ENCODE data around the gene TRNT1. TPM values are rescaled to one million over a fixed set of nuclear protein-coding genes. Genes with fewer than 3 reads are reported as not detected.

The TRNT1 gene
- total RNA-seq, 1 donor: 32.4 TPM

DNA sequence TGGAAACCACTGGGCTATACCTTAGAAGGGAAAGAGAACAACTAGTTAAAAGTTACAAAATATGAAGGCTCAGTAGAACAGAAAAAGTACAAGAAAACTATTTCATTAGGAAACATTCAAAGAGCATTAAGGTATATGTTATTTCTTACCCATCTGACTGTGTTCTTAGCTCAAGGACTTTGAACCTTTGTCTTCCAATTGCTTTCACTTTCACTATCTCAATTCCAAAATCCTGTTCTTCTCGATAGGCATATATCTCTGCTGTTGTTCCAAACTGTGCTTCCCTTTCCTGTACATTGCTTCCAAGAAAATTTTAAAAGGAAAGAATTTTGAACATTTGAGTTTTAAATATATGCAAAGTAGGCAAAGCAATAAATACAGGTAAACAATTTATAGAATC, 45.9 kb downstream of the TRNT1 start:
- TF ChIP-seq, protein P1, sequence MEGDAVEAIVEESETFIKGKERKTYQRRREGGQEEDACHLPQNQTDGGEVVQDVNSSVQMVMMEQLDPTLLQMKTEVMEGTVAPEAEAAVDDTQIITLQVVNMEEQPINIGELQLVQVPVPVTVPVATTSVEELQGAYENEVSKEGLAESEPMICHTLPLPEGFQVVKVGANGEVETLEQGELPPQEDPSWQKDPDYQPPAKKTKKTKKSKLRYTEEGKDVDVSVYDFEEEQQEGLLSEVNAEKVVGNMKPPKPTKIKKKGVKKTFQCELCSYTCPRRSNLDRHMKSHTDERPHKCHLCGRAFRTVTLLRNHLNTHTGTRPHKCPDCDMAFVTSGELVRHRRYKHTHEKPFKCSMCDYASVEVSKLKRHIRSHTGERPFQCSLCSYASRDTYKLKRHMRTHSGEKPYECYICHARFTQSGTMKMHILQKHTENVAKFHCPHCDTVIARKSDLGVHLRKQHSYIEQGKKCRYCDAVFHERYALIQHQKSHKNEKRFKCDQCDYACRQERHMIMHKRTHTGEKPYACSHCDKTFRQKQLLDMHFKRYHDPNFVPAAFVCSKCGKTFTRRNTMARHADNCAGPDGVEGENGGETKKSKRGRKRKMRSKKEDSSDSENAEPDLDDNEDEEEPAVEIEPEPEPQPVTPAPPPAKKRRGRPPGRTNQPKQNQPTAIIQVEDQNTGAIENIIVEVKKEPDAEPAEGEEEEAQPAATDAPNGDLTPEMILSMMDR (IDR thresholded peaks at IDR 0.05; ENCODE audit: insufficient read depth, low read depth, low read length): no peak
- H3K4me3 ChIP-seq (ENCODE audit: low read depth, low read length): no peak overlapping the region
- DNase-seq (ENCODE audit: low read depth): no peak

DNA sequence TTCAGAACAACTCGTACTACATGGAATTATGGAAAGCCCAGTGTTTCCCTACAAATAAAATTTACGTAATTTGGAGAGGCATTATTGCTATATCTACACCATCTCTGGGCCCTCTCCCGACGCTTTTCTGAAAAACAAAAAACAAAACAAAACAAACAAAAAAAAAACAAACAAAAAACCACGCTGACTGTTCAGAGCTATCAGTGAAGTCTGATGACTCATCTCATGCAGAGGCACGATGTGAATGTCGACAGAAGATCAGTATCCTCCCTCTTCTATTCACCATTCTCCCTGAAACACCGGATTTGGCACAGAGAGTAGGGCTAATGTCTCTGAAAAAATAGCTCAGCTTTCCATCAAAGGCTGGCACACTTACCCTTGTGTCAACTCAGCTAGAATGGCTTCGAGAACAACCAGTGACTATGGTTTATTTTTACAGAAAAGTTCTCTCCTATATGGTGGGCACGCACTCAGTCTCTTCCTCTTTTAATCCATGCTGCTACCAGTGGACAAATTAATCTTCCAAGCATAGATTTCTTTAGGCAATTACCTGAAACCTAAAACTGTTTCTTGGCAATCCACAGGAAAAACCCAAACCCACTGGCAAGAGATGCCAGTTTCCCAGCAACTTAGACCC, 51.2 kb downstream of the TRNT1 start:
- TF ChIP-seq, protein P1 (IDR thresholded peaks at IDR 0.05; ENCODE audit: insufficient read depth, low read depth, low read length): no peak
- H3K4me3 ChIP-seq (ENCODE audit: low read depth, low read length): peak overlapping the region; percentile 97
- peak; percentile 31 for DNase-seq (ENCODE audit: low read depth)

DNA sequence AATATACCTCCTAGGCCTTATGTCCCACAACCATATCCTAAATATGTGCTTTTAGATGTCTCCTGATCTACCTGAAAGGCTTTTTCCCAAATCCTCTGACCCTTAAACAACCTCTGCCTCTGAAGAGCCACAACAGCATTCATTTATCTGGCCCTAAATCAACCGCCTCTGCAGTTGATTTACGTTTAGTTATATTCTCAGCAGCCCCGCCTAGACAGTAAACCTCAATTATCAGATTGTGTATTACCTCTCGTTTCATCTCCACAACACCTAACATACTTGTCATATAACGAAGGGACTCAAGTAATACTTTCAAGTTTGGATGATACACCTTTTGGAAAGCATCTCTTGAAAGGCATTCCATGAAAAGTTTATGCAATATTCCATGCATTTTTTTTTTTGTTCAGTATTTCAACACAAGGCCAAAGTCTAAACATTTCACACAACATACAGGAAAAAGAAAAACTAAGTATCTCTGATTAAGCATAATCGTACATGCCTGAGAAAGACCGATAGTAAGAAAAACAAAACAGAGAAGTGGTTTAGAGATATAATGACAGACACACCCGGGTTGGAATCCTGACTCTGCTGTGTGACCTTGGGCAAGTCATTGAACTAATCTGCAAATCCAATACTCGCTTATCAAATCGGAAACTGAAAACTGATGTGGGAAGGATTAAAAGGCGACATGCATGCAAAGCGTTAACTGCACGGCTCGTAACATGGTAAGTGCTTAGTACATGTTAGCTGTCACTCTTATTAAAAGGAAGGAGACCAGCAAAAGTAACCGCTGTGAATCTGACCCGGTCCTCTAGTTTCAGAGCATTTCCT, 52.0 kb downstream of the TRNT1 start:
- TF ChIP-seq, protein P1 (IDR thresholded peaks at IDR 0.05; ENCODE audit: insufficient read depth, low read depth, low read length): no peak
- no peak for DNase-seq (ENCODE audit: low read depth)
- peak overlapping the region; percentile 97 for H3K4me3 ChIP-seq (ENCODE audit: low read depth, low read length)

DNA sequence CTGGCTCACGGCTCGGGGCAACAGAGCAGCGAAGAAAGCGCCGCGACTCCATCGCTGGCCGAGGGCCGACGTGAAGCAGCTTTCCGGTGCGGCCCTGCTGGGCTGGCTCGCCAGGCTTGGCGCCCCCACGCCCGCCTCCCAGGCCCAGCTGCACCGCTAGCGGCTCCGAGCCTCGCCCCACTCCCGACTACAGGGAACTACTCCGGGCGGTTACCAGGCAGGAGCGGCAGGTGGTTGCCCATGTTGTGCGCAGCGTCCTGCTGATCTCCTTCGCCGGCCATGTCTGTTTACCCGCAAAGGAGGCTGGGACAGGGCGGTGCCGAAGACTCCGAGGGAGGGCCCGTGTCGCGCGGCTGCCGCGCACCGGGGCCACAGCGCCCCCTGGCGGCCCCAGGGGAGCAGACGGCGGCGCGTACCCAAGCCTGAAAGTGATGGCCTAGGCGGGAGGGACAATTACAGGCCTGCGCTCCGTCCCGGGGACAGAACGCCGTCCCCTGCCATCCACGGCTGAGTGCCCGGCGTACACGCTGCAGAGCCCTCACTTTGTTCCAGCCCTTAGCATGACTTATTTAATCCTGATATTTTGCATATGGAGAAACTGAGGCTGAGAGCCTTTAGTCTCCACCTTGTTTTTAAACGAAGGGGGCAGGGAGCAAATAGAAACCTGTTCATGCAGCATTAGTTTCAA, 52.8 kb downstream of the TRNT1 start, which contains the start of gene CRBN:
Gene CRBN (minus strand): TSS at position 285 of the 688 bp plus-strand sequence. CDS start 4 bp downstream, at position 281.
- TF ChIP-seq, protein P1 (IDR thresholded peaks at IDR 0.05; ENCODE audit: insufficient read depth, low read depth, low read length): peak; percentile 98
- DNase-seq (ENCODE audit: low read depth): peak; percentile 83

DNA sequence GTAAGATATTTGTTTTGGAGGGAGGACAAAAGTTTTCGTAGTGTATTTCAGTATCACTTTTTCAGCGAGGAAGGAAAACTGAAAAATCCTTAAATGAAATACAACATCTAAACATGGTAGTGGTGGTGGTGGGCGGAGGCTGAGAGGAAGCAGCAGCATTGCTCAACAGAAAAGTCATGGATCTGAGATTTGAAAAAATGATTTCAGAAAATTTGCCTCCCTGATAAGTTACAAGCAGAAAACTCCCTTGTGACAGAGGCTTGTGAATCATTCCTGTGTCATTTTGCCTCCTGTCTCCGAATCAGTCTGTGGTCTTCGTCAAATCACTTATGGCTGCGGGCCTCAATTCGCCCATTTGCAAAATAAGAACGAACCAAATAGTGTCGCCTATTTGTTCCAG, 53.7 kb downstream of the TRNT1 start:
- TF ChIP-seq, protein P1 (IDR thresholded peaks at IDR 0.05; ENCODE audit: insufficient read depth, low read depth, low read length): no peak
- no peak overlapping the region for H3K4me3 ChIP-seq (ENCODE audit: low read depth, low read length)
- no peak for DNase-seq (ENCODE audit: low read depth)

More for the DNA sequence above, 52.8 kb downstream of the TRNT1 start, which contains the start of gene CRBN:
- H3K4me3 ChIP-seq (ENCODE audit: low read depth, low read length): peak within 1 kb of the TSS; percentile 97

DNA sequence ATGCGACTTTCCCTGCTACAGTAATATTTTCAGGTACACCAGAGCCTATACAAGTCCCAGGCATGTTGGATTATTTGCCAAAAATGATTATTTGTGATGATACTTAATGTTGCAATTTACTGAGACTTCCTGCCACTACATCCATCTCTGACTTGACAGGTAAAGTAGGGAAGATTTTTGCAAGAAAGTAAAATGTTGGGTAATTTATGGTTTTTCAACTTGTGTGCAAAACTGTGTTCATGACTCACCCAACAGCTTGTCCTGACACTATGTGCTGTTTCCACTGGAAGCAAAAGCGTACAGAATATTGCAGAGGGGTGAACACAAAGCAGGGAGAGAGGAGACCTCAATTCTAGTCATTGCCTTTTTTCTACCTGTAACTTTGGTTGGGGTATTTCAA, 58.1 kb downstream of the TRNT1 start:
- DNase-seq (ENCODE audit: low read depth): no peak
- H3K4me3 ChIP-seq (ENCODE audit: low read depth, low read length): no peak overlapping the region
- TF ChIP-seq, protein P1 (IDR thresholded peaks at IDR 0.05; ENCODE audit: insufficient read depth, low read depth, low read length): no peak
